ENCODE measurements around the gene FOXP4. TPM values are rescaled to one million over a fixed set of nuclear protein-coding genes. Genes with fewer than 3 reads are reported as not detected.

The FOXP4 gene
- total and polyA plus RNA-seq, 10 donors: 3.0 to 12.1 (median 6.5) TPM

DNA sequence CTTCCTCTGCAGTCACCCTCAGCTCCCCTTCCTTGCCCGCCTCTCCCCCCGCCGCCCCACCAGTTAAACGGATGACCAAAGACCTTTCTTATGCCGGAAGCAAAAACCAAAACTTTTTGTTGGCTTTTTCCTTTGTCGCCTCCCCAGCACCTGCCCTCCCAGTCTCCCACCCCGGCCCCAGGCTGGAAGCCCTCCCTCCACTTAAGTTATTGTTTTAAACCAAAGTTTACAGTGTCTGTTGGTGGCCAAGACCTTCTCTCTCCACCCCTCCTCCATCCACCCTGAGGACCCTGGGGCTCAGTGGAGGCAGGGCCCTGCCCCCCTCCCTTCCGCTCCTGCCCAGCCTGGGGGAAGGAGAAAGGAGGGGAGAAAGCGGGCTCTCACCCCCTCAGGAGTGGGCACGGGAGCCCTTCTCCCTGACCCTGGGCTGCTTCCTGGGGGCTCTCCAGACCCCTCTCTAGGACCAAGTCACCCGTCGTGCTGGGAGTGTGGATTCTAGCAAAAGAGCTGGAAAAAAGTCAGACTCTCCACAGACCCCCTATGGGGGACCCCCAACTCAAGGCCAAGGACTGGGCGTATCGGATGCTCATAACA is 53.8 kb downstream of the FOXP4 start:
- intact Hi-C loops (cut with DNase I; ENCODE audit: low total_unique reads): loop anchor here (10.0 kb wide), 1 partner anchor 175 kb away; the partner anchor contains the start of gene FRS3
- peak; percentile 55 for DNase-seq
- TF ChIP-seq POLR2A (IDR thresholded peaks at IDR 0.05) (no peak), POLR2AphosphoS5 (IDR thresholded peaks at IDR 0.05) (no peak)
- TF ChIP-seq, protein P1, sequence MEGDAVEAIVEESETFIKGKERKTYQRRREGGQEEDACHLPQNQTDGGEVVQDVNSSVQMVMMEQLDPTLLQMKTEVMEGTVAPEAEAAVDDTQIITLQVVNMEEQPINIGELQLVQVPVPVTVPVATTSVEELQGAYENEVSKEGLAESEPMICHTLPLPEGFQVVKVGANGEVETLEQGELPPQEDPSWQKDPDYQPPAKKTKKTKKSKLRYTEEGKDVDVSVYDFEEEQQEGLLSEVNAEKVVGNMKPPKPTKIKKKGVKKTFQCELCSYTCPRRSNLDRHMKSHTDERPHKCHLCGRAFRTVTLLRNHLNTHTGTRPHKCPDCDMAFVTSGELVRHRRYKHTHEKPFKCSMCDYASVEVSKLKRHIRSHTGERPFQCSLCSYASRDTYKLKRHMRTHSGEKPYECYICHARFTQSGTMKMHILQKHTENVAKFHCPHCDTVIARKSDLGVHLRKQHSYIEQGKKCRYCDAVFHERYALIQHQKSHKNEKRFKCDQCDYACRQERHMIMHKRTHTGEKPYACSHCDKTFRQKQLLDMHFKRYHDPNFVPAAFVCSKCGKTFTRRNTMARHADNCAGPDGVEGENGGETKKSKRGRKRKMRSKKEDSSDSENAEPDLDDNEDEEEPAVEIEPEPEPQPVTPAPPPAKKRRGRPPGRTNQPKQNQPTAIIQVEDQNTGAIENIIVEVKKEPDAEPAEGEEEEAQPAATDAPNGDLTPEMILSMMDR (IDR thresholded peaks at IDR 0.05 in 8 of 11, conservative IDR thresholded peaks at IDR 0.05 in 3 of 11): no peak
- Histone ChIP-seq H3K27me3 (replicated peaks in 1 of 7) (peaks cover 0 to 15% (median 0%) of the 10 kb centered on the region in 7 donors), H3K36me3 (peaks cover 0 to 50% (median 15%) of the 10 kb centered on the region in 6 donors), H3K9me3 (no peaks in the 10 kb centered on the region), H3K27ac (no peak overlapping the region), H3K4me1 (peaks cover 0 to 12% (median 10%) of the 10 kb centered on the region in 6 donors), H3K4me3 (no peak overlapping the region)
- 78 to 90% (median 84%) methylated on average over 13 to 14 of the region's 14 CpGs for WGBS, 5 donors

DNA sequence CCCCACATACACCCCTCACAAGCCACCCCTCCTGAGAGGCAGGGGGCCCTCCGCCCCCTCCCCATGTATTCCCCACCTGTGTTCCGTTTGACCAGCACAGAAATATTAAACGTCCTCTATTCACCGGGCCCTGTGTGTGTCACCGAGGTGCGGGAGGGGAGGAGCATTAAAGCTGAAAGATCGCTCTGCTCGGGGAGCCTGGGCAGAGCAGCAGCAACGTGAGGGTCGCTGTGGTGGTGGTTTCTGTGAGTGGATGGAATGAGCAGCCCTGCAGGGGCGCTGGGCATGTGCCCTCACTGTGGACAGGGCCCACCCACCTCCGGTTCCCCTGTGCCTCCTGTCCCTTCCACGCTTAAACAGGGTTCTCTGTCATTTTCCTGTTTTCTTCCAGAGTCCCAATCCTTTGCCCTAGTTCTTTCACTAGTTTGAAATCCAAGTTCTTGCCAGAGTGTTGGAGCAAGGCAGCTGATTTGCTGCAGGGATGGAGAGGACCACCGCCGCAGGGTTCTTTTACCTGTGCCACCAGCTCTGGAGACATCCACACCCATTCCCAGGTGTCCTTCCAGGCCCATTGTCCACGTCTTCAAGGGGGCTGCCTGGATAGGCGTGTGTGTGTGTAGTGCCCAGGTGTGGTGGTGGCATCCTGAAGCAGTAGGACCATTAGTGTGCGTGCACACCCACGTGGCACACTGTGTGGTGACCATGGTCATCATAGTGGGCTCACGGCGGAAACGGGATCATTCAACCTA is 54.5 kb downstream of the FOXP4 start:
- Histone ChIP-seq H3K4me3 (no peak overlapping the region), H3K4me1 (peaks cover 0 to 12% (median 10%) of the 10 kb centered on the region in 6 donors), H3K9me3 (no peaks in the 10 kb centered on the region), H3K27ac (no peak overlapping the region), H3K27me3 (replicated peaks in 1 of 7) (peaks cover 0 to 20% (median 0%) of the 10 kb centered on the region in 7 donors), H3K36me3 (peaks cover 0 to 45% (median 13%) of the 10 kb centered on the region in 6 donors)
- DNase-seq: peak; percentile 51
- intact Hi-C loops (cut with DNase I; ENCODE audit: low total_unique reads): loop anchor here (10.0 kb wide), 1 partner anchor 174 kb away; the partner anchor contains the start of gene FRS3
- 82 to 92% (median 86%) methylated on average over 22 of the region's 22 CpGs for WGBS, 5 donors
- TF ChIP-seq, protein P1 (IDR thresholded peaks at IDR 0.05 in 8 of 11, conservative IDR thresholded peaks at IDR 0.05 in 3 of 11): no peak
- TF ChIP-seq POLR2A (IDR thresholded peaks at IDR 0.05): no peak
- TF ChIP-seq POLR2AphosphoS5 (IDR thresholded peaks at IDR 0.05): no peak

DNA sequence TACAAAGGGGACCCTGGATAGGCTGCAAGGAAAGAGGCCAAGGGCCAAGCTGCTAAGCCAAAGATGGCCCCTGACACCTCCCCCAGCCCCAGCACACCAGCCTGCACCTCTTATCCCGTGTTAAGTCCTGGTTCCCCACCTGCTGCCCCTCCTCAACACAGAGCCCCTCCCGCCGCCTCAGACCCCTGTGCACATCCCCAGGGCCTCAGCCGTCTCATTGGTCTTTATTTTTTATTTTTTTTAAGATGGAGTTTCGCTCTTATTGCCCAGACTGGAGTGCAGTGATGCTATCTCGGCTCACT is 55.0 kb downstream of the FOXP4 start:
- Histone ChIP-seq H3K9me3 (no peaks in the 10 kb centered on the region), H3K27me3 (replicated peaks in 1 of 7) (peaks cover 0 to 20% (median 0%) of the 10 kb centered on the region in 7 donors), H3K27ac (no peak overlapping the region), H3K4me3 (no peak overlapping the region), H3K4me1 (peaks cover 0 to 12% (median 10%) of the 10 kb centered on the region in 6 donors), H3K36me3 (peaks cover 0 to 39% (median 13%) of the 10 kb centered on the region in 6 donors)
- intact Hi-C loops (cut with DNase I; ENCODE audit: low total_unique reads): loop anchor here (10.0 kb wide), 1 partner anchor 174 kb away; the partner anchor contains the start of gene FRS3
- WGBS, 5 donors: 80 to 95% (median 90%) methylated on average over 6 of the region's 6 CpGs
- DNase-seq: no peak
- TF ChIP-seq POLR2A (IDR thresholded peaks at IDR 0.05): no peak
- TF ChIP-seq POLR2AphosphoS5 (IDR thresholded peaks at IDR 0.05): no peak
- TF ChIP-seq, protein P1 (IDR thresholded peaks at IDR 0.05 in 8 of 11, conservative IDR thresholded peaks at IDR 0.05 in 3 of 11): no peak

DNA sequence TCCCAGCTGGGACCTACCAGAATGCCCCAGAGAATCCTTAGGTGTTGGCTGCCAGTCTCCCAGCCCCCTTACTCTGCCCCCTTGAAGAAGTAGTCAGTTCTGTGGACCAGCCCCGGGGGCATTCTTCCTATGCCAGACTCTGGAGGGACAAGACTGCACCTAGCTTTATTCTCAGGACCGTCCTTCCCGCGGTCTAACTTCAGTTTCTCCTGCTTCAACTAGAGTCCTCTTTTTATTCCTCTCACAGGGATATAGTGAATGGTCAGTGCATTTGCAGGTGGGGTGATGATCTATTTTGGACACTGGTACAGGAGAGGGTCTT is 56.2 kb downstream of the FOXP4 start:
- DNase-seq: peak; percentile 29

More for the DNA sequence above, 56.2 kb downstream of the FOXP4 start:
- H3K4me1 ChIP-seq: peaks cover 0 to 12% (median 10%) of the 10 kb centered on the region in 6 donors
- H3K36me3 ChIP-seq: peaks cover 0 to 28% (median 6%) of the 10 kb centered on the region in 6 donors
- H3K4me3 ChIP-seq: no peak overlapping the region
- no peaks in the 10 kb centered on the region for H3K9me3 ChIP-seq
- intact Hi-C loops (cut with DNase I; ENCODE audit: low total_unique reads): loop anchor here (10.0 kb wide), 1 partner anchor 172 kb away; the partner anchor contains the start of gene FRS3
- TF ChIP-seq, protein P1 (IDR thresholded peaks at IDR 0.05 in 8 of 11, conservative IDR thresholded peaks at IDR 0.05 in 3 of 11): no peak
- H3K27me3 ChIP-seq (replicated peaks in 1 of 7): peaks cover 0 to 20% (median 0%) of the 10 kb centered on the region in 7 donors
- no peak overlapping the region for H3K27ac ChIP-seq
- WGBS, 5 donors: 69 to 83% (median 82%) methylated on average over 4 of the region's 4 CpGs

All from spleen (tissue), 11 donors.